Effector CD8-positive, alpha-beta T cell (primary cell): ENCODE results near the gene RPTOR.
A peak's percentile ranks its signal among the peaks of the same experiment; 100 is the strongest.

Experiments used
- DNase-seq: peaks from one replicate; lab custom pipeline; 2025; lab: John Stamatoyannopoulos, UW

RPTOR gene

GRCh38 chr17:80892019-80892855, 347.6 kb downstream of the RPTOR start:
- DNase-seq = peak; percentile 19

GRCh38 chr17:80892900-80893603, 348.4 kb downstream of the RPTOR start:
- DNase-seq = no peak

GRCh38 chr17:80893604-80894438, 349.2 kb downstream of the RPTOR start:
- no peak for DNase-seq

GRCh38 chr17:80894439-80894721, 349.7 kb downstream of the RPTOR start:
- no peak for DNase-seq

- DNase-seq = no peak
Measured at GRCh38 chr17:80894726-80895125, 350.1 kb downstream of the RPTOR start.

- no peak for DNase-seq
Measured at GRCh38 chr17:80895366-80895765, 350.7 kb downstream of the RPTOR start.

- no peak for DNase-seq
Measured at GRCh38 chr17:80898716-80899115, 354.1 kb downstream of the RPTOR start.

GRCh38 chr17:80899402-80900268, 355.0 kb downstream of the RPTOR start:
- peak; percentile 59 for DNase-seq

GRCh38 chr17:80901319-80901718, 356.7 kb downstream of the RPTOR start:
- no peak for DNase-seq

GRCh38 chr17:80902197-80902962, 357.7 kb downstream of the RPTOR start:
- no peak for DNase-seq

GRCh38 chr17:80902963-80903611, 358.4 kb downstream of the RPTOR start:
- no peak for DNase-seq

GRCh38 chr17:80904036-80904753, 359.6 kb downstream of the RPTOR start:
- DNase-seq = no peak

GRCh38 chr17:80905586-80906230, 361.1 kb downstream of the RPTOR start:
- DNase-seq = no peak

- no peak for DNase-seq
Measured at GRCh38 chr17:80906364-80907259, 362.0 kb downstream of the RPTOR start.

- no peak for DNase-seq
Measured at GRCh38 chr17:80907281-80907680, 362.6 kb downstream of the RPTOR start.

GRCh38 chr17:80908211-80908610, 363.6 kb downstream of the RPTOR start:
- DNase-seq = no peak

GRCh38 chr17:80908776-80909175, 364.1 kb downstream of the RPTOR start:
- DNase-seq = no peak

GRCh38 chr17:80909635-80910034, 365.0 kb downstream of the RPTOR start:
- DNase-seq = no peak
